Right atrium auricular region (tissue), 2 donors: ENCODE data around the gene SLC13A4. TPM values are rescaled to one million over a fixed set of nuclear protein-coding genes. Genes with fewer than 3 reads are reported as not detected.

Source experiments
- DNase-seq: peaks from one replicate; pipeline ENCODE4 v3.0.0-alpha.2; 2019; ENCODE audit warnings: low spot score
- H3K27ac ChIP-seq, 2 donors: fragments of 200-600 bp; sonication (generic); 1 replicate in 1 of 2; 2 replicates in 1 of 2; pipeline ENCODE4 v1.5.1; 2016 to 2019
- H3K27me3 ChIP-seq, 2 donors: fragments of 200-600 bp; sonication (generic); one replicate each; pipeline versions ENCODE4 v1.5.1 to v1.6.0; 2017 to 2019
- H3K36me3 ChIP-seq: fragments of 200-600 bp; sonication (generic); one replicate; pipeline ENCODE4 v1.5.1; 2016
- H3K4me1 ChIP-seq, 2 donors: fragments of 200-600 bp; sonication (generic); one replicate each; pipeline versions ENCODE4 v1.5.1 to v1.6.0; 2017 to 2019
- H3K4me3 ChIP-seq, 2 donors: fragments of 200-600 bp; sonication (generic); 1 replicate in 1 of 2; 2 replicates in 1 of 2; pipeline ENCODE4 v1.5.1; 2017 to 2019; ENCODE audit warnings: mild to moderate bottlenecking in 1 of 2, moderate library complexity in 1 of 2
- H3K9me3 ChIP-seq, 2 donors: fragments of 200-600 bp; sonication (generic); one replicate each; pipeline ENCODE4 v1.5.1; 2019
- total RNA-seq, 2 donors: library from RNA; depleted of rRNA; stranded (reverse); fragments of >200 nt; gene quantifications; one replicate each; pipeline ENCODE4 v1.1.0, GENCODE V29; 2016
- TF ChIP-seq, protein P1 (sequence below), 2 donors: fragments of 200-600 bp; sonication (generic); IDR thresholded peaks; one replicate each; pipeline ENCODE4 v1.5.1; 2019; ENCODE audit warnings: antibody characterized with exemption in 2 of 2

Gene SLC13A4
- total RNA-seq, 2 donors from 2014 or later: 0.12 TPM; not detected in 1

DNA sequence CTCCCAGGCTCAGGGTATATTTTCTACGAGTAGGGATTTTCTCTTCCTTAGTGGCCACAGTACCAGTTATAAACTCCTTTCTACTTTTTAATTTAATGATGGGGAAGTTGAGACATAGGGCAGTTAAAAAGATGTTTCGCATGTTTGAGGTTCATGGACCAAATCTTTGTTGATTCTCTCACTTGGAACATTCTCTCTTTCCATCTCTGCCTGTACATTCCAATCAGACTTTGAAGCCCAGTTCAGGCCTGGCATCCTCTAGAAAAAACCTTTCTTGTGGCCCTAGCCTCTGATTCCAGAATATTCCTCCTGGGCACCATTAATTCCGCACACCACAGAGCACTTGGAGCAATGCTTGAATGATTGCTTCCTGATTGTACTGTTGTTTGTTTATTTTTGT, 18.5 kb downstream of the SLC13A4 start:
- H3K9me3 ChIP-seq: no peaks in the 10 kb centered on the region
- H3K4me1 ChIP-seq: peaks cover 0 to 11% of the 10 kb centered on the region in 2 donors
- DNase-seq: no peak
- H3K4me3 ChIP-seq: no peak overlapping the region
- no peak overlapping the region for H3K27ac ChIP-seq
- H3K27me3 ChIP-seq: no peaks in the 10 kb centered on the region
- TF ChIP-seq, protein P1, sequence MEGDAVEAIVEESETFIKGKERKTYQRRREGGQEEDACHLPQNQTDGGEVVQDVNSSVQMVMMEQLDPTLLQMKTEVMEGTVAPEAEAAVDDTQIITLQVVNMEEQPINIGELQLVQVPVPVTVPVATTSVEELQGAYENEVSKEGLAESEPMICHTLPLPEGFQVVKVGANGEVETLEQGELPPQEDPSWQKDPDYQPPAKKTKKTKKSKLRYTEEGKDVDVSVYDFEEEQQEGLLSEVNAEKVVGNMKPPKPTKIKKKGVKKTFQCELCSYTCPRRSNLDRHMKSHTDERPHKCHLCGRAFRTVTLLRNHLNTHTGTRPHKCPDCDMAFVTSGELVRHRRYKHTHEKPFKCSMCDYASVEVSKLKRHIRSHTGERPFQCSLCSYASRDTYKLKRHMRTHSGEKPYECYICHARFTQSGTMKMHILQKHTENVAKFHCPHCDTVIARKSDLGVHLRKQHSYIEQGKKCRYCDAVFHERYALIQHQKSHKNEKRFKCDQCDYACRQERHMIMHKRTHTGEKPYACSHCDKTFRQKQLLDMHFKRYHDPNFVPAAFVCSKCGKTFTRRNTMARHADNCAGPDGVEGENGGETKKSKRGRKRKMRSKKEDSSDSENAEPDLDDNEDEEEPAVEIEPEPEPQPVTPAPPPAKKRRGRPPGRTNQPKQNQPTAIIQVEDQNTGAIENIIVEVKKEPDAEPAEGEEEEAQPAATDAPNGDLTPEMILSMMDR (IDR thresholded peaks at IDR 0.05): no peak
- no peaks in the 10 kb centered on the region for H3K36me3 ChIP-seq

DNA sequence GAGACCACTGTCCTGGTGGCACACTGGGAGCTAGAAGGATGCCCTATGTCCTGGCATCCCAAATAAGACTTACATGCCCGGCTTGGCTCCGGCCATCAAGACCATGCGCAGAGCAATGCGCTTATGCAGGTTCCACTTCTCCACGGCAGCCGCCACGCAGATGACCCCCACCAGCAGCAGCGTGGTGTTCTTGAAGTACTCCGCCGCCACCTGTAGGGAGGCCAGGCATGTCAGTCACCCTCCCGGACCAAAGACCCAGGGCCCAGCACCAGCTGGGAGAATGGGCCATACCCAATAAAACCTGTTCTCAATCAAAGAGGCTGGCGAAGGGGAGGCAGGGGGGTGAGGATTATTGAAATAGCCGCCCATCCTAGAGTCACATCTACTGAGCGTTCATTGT, 19.9 kb downstream of the SLC13A4 start:
- Histone ChIP-seq H3K4me3 (no peak overlapping the region), H3K27ac (no peak overlapping the region), H3K4me1 (peaks cover 0 to 13% of the 10 kb centered on the region in 2 donors), H3K9me3 (no peaks in the 10 kb centered on the region), H3K36me3 (no peaks in the 10 kb centered on the region), H3K27me3 (no peaks in the 10 kb centered on the region)
- TF ChIP-seq, protein P1 (IDR thresholded peaks at IDR 0.05): no peak
- no peak for DNase-seq

DNA sequence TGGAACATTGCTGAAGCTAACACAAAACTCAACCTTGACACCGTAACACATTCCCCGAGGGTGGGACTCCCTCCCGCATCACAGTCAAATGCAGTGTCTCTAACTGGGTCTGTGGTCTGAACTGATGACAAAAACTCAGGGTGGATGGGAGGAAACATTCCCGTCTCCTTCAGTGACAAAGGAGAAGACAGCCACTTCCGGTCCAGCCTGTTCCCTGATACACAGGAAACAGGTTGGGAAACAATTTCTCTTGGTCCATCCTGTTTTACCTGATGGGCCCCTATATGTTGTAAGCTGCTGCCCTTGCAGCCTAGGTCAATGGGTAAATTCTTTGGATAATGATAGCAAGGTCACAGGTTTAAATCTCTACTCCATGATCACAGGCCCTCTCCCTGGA, 20.4 kb downstream of the SLC13A4 start:
- H3K36me3 ChIP-seq: no peaks in the 10 kb centered on the region
- H3K4me3 ChIP-seq: no peak overlapping the region

GRCh38 chr7:135706858-135707569, 21.0 kb downstream of the SLC13A4 start:
- no peaks in the 10 kb centered on the region for H3K27me3 ChIP-seq
- TF ChIP-seq, protein P1 (IDR thresholded peaks at IDR 0.05): no peak
- H3K4me1 ChIP-seq: peaks cover 0 to 6% of the 10 kb centered on the region in 2 donors
- H3K27ac ChIP-seq: no peak overlapping the region
- H3K4me3 ChIP-seq: no peak overlapping the region
- H3K36me3 ChIP-seq: no peaks in the 10 kb centered on the region
- H3K9me3 ChIP-seq: no peaks in the 10 kb centered on the region
- no peak for DNase-seq

More for the DNA sequence above, 20.4 kb downstream of the SLC13A4 start:
- DNase-seq: no peak
- no peaks in the 10 kb centered on the region for H3K27me3 ChIP-seq
- TF ChIP-seq, protein P1 (IDR thresholded peaks at IDR 0.05): no peak
- H3K9me3 ChIP-seq: no peaks in the 10 kb centered on the region
- no peak overlapping the region for H3K27ac ChIP-seq
- peaks cover 0 to 10% of the 10 kb centered on the region in 2 donors for H3K4me1 ChIP-seq

DNA sequence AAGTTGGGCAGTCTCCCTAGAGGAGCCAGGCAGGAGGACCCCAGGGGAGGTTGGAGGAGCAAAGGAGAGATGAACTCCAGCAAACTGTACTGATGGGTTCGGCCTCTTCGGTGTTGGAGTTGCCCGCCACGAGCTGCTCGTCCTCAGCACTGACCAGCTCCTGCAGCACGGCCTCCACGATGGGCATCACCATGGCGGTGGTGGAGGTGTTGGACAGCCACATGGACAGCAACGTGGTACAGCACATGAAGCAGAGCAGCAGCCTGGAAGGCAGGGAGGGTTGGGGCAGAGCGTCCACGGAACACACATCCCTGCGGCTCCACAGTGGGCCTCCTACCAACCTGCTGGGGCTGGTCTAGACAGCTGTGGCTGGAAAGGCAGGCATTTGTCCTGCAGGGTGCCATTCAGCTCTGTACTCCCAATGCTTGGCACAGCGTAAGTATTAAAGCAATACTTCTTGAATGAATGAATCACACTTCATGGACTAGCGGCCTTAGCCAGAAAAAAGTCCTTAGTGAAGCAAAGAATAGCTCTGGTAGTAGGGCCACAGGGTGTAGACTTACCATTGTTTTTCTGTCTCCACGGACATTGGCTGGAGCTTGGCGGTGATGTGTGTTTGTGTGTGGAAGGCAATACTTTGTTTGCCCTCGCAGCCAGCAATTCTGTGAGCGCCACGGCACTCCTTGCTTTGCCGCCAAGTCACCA, 21.8 kb downstream of the SLC13A4 start:
- Histone ChIP-seq H3K4me3 (no peak overlapping the region), H3K27ac (no peak overlapping the region), H3K36me3 (no peaks in the 10 kb centered on the region), H3K4me1 (peaks cover 0 to 6% of the 10 kb centered on the region in 2 donors), H3K27me3 (no peaks in the 10 kb centered on the region), H3K9me3 (no peaks in the 10 kb centered on the region)
- DNase-seq: no peak
- TF ChIP-seq, protein P1 (IDR thresholded peaks at IDR 0.05): no peak
